ENCODE results near the gene CLIC3.

DNA sequence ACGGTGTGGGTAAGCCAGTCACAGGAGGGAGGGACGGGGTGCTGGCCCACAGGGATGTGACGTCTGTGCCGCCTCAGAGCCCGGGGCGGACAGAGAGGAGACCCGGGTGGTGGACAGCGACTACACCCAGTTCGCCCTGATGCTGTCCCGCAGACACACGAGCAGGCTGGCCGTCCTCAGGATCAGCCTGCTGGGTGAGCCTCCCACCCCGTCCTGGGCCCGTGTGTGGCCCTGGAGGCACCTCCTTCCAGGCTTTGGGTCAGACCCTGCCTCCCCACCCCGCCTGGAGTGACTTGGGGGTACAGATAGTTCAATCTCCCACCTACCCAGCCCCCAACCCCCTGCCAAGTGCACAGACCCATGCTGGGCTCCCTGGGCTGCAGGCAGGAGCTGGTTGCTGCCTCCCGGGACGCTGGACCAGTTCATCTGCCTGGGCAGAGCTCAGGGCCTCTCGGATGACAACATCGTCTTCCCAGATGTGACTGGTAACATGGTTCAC lies 42.5 kb downstream of the CLIC3 start:
- TF ChIP-seq CTCF (IDR thresholded peaks at IDR 0.05) (no peak), POLR2A (IDR thresholded peaks at IDR 0.05) (no peak)
